Astrocyte (in vitro differentiated cells and primary cell): ENCODE measurements around the gene ZNF608. TPM values are rescaled to one million over a fixed set of nuclear protein-coding genes. Genes with fewer than 3 reads are reported as not detected.

Experiments used
- DNase-seq: peaks from one replicate; pipeline ENCODE4 v3.0.0-alpha.2; 2010; ENCODE audit warnings: low read depth
- FAIRE-seq: peaks from 2 replicates; lab custom pipeline; 2011; peaks lifted over from hg19 to GRCh38; lab: Jason Lieb, UNC
- H2AFZ ChIP-seq: 2 replicates; pipeline ENCODE4 v1.6.0; 2012; ENCODE audit warnings: low read depth, low read length, inconsistent platforms
- H3K27ac ChIP-seq: 2 replicates; pipeline ENCODE4 v1.5.1; 2011; ENCODE audit warnings: low read depth, low read length, inconsistent platforms
- H3K27me3 ChIP-seq: 2 replicates; pipeline ENCODE4 v1.6.0; 2011; ENCODE audit warnings: low read length, inconsistent platforms; ENCODE audit not compliant: insufficient read depth
- H3K36me3 ChIP-seq: 2 replicates; pipeline ENCODE4 v1.5.1; 2011; ENCODE audit warnings: low read length, inconsistent platforms; ENCODE audit not compliant: insufficient read depth
- H3K4me1 ChIP-seq: 2 replicates; pipeline ENCODE4 v1.5.1; 2011; ENCODE audit warnings: low read length, inconsistent platforms; ENCODE audit not compliant: insufficient read depth
- H3K4me2 ChIP-seq: 2 replicates; pipeline ENCODE4 v1.6.0; 2012; ENCODE audit warnings: low read length, inconsistent platforms
- H3K4me3 ChIP-seq: 2 replicates; pipeline ENCODE4 v1.5.1; 2011; ENCODE audit warnings: low read depth, mild to moderate bottlenecking, low read length, inconsistent platforms; ENCODE audit not compliant: insufficient read depth
- H3K79me2 ChIP-seq: 2 replicates; pipeline ENCODE4 v1.6.0; 2012; ENCODE audit warnings: mild to moderate bottlenecking, low read length, inconsistent platforms; ENCODE audit not compliant: insufficient read depth
- H3K9ac ChIP-seq: 2 replicates; pipeline ENCODE4 v1.6.0; 2012; ENCODE audit warnings: mild to moderate bottlenecking, low read length, inconsistent platforms
- H3K9me3 ChIP-seq: 2 replicates; pipeline ENCODE4 v1.5.1; 2012; ENCODE audit warnings: low read depth, mild to moderate bottlenecking, low read length, inconsistent platforms; ENCODE audit not compliant: insufficient read depth
- H4K20me1 ChIP-seq: 2 replicates; pipeline ENCODE4 v1.6.0; 2012; ENCODE audit warnings: low read length, inconsistent platforms; ENCODE audit not compliant: insufficient read depth
- H3K27ac Mint-ChIP-seq: one replicate; pipeline ENCODE4 v1.8.0; 2021; ENCODE audit warnings: mild to moderate bottlenecking, mixed read lengths; ENCODE audit not compliant: unreplicated experiment
- H3K27me3 Mint-ChIP-seq: one replicate; pipeline ENCODE4 v1.8.0; 2021; ENCODE audit warnings: low read depth, mixed read lengths; ENCODE audit not compliant: unreplicated experiment
- H3K36me3 Mint-ChIP-seq: one replicate; pipeline ENCODE4 v1.8.0; 2021; ENCODE audit warnings: low read depth, mixed read lengths; ENCODE audit not compliant: unreplicated experiment
- H3K4me1 Mint-ChIP-seq: one replicate; pipeline ENCODE4 v1.8.0; 2021; ENCODE audit warnings: low read depth, mixed read lengths; ENCODE audit not compliant: unreplicated experiment
- H3K4me3 Mint-ChIP-seq: one replicate; pipeline ENCODE4 v1.8.0; 2021; ENCODE audit warnings: mild to moderate bottlenecking, moderate library complexity, mixed read lengths; ENCODE audit not compliant: unreplicated experiment
- H3K9me3 Mint-ChIP-seq: one replicate; pipeline ENCODE4 v1.8.0; 2021; ENCODE audit warnings: mild to moderate bottlenecking, mixed read lengths; ENCODE audit not compliant: unreplicated experiment
- CTCF ChIP-seq: IDR thresholded peaks from 2 replicates; pipeline ENCODE4 v1.5.1; 2011; ENCODE audit warnings: low read depth, mild to moderate bottlenecking, inconsistent platforms, low read length, moderate library complexity; ENCODE audit not compliant: insufficient read depth
- EZH2 ChIP-seq: IDR thresholded peaks from 2 replicates; pipeline ENCODE4 v1.6.1; 2012; ENCODE audit warnings: mild to moderate bottlenecking, low read length, inconsistent platforms; ENCODE audit not compliant: insufficient read depth
- total RNA-seq: library from RNA; stranded (reverse); gene quantifications from 2 replicates; pipeline ENCODE4 v1.2.1, GENCODE V29; 2021

Gene ZNF608
- total RNA-seq, 1 donor from 2014 or later = 57.3 TPM

DNA sequence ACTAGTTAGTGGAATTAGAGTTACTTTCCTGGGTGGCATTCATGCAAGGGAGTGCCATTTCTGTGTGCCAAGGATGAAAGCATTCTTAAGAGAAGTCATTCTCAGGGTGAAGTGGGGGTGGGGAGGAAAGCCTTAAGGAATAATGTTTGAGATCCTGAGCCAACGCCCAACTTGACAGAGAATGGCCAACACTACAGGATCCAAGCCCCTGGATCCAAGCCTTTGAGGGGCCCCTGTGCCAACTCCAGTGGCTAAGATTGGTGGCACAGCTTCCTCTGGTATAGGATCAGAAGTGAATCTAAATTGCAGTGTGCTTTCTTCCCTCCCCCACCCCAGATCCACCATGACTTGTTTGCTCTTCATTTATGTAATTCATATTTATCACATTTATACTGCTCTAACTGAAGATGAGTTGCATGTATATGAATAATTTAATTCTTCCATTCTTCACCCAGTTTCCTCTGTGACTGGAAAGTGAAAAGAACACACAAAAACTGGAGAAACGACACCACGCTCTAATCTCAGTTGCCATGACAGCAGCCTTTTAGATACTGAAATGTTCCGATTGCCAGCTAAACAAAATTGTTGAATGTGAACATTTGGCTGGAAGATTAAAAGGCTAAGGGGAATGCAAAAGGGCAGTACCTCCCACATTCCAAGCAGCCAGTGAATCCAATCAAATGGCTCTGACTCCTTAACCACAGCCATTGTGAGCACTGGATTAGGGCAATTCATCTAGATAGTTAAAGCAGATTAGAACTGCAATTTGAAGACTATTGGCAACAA, 4.5 kb downstream of the ZNF608 start:
- Histone ChIP-seq H3K27ac (peak overlapping the region; percentile 96), H3K4me1 (peaks cover 36% of the 10 kb centered on the region), H3K9me3 (no peaks in the 10 kb centered on the region), H3K27me3 (no peaks in the 10 kb centered on the region), H4K20me1 (peaks cover 18% of the 10 kb centered on the region), H3K4me2 (peak overlapping the region; percentile 95), H3K4me3 (no peak overlapping the region), H3K36me3 (no peaks in the 10 kb centered on the region), H2AFZ (no peak overlapping the region), H3K9ac (peak overlapping the region; percentile 92), H3K79me2 (peaks cover 80% of the 10 kb centered on the region)
- DNase-seq = peak; percentile 99
- no peak overlapping the region for H3K4me3 Mint-ChIP-seq
- H3K4me1 Mint-ChIP-seq = peaks cover 26% of the 10 kb centered on the region
- no peaks in the 10 kb centered on the region for H3K27me3 Mint-ChIP-seq
- H3K9me3 Mint-ChIP-seq = no peaks in the 10 kb centered on the region
- H3K27ac Mint-ChIP-seq = no peak overlapping the region
- FAIRE-seq = peak; percentile 83
- H3K36me3 Mint-ChIP-seq = no peaks in the 10 kb centered on the region
- TF ChIP-seq CTCF (no peak), EZH2 (no peak)

DNA sequence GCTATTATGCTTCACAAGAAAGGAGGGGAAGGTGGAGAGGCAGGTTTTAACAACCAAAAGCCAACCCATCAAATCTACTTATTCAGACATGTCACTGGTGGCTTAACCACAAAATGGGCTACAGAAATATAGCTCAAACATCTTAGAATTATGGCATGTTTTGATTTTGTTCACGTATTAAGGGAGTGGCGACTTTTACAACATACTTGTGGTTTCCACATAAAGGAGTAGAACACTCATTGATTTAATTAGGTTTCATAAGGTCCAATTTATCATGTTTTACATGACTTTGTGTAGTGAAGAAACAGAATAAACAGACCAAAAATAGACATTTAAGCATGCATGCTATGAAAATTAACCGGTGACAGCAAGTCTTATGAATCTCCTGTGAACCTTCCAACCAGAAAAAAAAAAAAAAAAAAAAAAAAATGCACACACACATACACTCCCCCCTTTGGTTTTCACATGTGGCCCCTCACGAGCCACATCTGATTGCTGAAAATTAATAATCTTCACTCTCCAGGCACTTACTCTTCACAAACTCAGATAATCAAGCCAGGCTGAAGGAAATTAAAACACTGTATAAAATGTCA, 5.4 kb downstream of the ZNF608 start:
- peak; percentile 91 for DNase-seq
- Histone ChIP-seq H3K9ac (no peak overlapping the region), H3K4me3 (no peak overlapping the region)

More for the DNA sequence above, 5.4 kb downstream of the ZNF608 start:
- H3K27me3 Mint-ChIP-seq = no peaks in the 10 kb centered on the region
- Histone ChIP-seq H3K27ac (peak overlapping the region; percentile 96), H3K36me3 (no peaks in the 10 kb centered on the region), H4K20me1 (peaks cover 24% of the 10 kb centered on the region), H3K9me3 (no peaks in the 10 kb centered on the region), H3K27me3 (no peaks in the 10 kb centered on the region), H2AFZ (no peak overlapping the region), H3K4me1 (peaks cover 43% of the 10 kb centered on the region), H3K79me2 (peaks cover 82% of the 10 kb centered on the region), H3K4me2 (peak overlapping the region; percentile 95)
- peak; percentile 86 for FAIRE-seq
- no peak overlapping the region for H3K4me3 Mint-ChIP-seq
- no peak overlapping the region for H3K27ac Mint-ChIP-seq
- no peaks in the 10 kb centered on the region for H3K36me3 Mint-ChIP-seq
- H3K4me1 Mint-ChIP-seq = peaks cover 34% of the 10 kb centered on the region
- H3K9me3 Mint-ChIP-seq = no peaks in the 10 kb centered on the region
- no peak for TF ChIP-seq CTCF
- TF ChIP-seq EZH2 = no peak
